Activated CD8-positive, alpha-beta T cell treated with anti-CD3 and anti-CD28 coated beads for 36 hours (primary cell): ENCODE results near the gene FOXO1. TPM values are rescaled to one million over a fixed set of nuclear protein-coding genes. Genes with fewer than 3 reads are reported as not detected.

Experiments
- ATAC-seq: fragments of 200-7000 bp; cut with Tn5 transposase; one replicate; pipeline ENCODE4 v1.10.0; 2021; ENCODE audit warnings: mild to moderate bottlenecking, moderate library complexity
- CTCF ChIA-PET: fragments of 350-600 bp; sonication (Branson Sonifier 250); formaldehyde crosslinking; loops from one replicate; lab custom pipeline; 2021; ENCODE audit warnings: antibody characterized with exemption; lab: Charles Lee
- POLR2A ChIA-PET: fragments of 350-600 bp; sonication (Branson Sonifier 250); formaldehyde crosslinking; loops from one replicate; lab custom pipeline; 2021; ENCODE audit warnings: antibody characterized with exemption; lab: Charles Lee
- DNase-seq: peaks from one replicate; pipeline ENCODE4 v3.0.0-alpha.2; 2020
- H3K27ac Mint-ChIP-seq: one replicate; pipeline ENCODE4 v1.8.0; 2021; ENCODE audit warnings: mild to moderate bottlenecking, mixed read lengths
- H3K27me3 Mint-ChIP-seq: one replicate; pipeline ENCODE4 v1.8.0; 2021; ENCODE audit warnings: mixed read lengths
- H3K36me3 Mint-ChIP-seq: one replicate; pipeline ENCODE4 v1.8.0; 2021; ENCODE audit warnings: low read depth, mixed read lengths
- H3K4me1 Mint-ChIP-seq: one replicate; pipeline ENCODE4 v1.8.0; 2021; ENCODE audit warnings: low read depth, mixed read lengths
- H3K4me3 Mint-ChIP-seq: one replicate; pipeline ENCODE4 v1.8.0; 2021; ENCODE audit warnings: mild to moderate bottlenecking, moderate library complexity, mixed read lengths
- H3K9me3 Mint-ChIP-seq: one replicate; pipeline ENCODE4 v1.8.0; 2021; ENCODE audit warnings: mixed read lengths
- CTCF ChIP-seq: fragments of 200-600 bp; IDR thresholded peaks from one replicate; pipeline ENCODE4 v1.8.0; 2022; ENCODE audit warnings: antibody characterized with exemption, mild to moderate bottlenecking
- intact Hi-C: fragments of 100-400 bp; cut with micrococcal nuclease; formaldehyde crosslinking; loops from one replicate; pipeline ENCODE4 v1.10.0; 2022
- total RNA-seq, 2 experiments: library from RNA; stranded (reverse); gene quantifications; one replicate each; pipeline ENCODE4 v1.2.3, GENCODE V29; 2021

FOXO1 gene
- total RNA-seq, 2 experiments from 2014 or later, result 30.6 to 30.8 TPM

- CTCF ChIA-PET, result no interaction called here
- POLR2A ChIA-PET, result no interaction called here
- peaks cover 24% of the 10 kb centered on the region for H3K36me3 Mint-ChIP-seq
- ATAC-seq (no peak), DNase-seq (no peak)
- intact Hi-C loops, result no loop called here
- TF ChIP-seq CTCF, result no peak
- no peak overlapping the region for H3K4me3 Mint-ChIP-seq
- H3K27ac Mint-ChIP-seq, result peak overlapping the region; percentile 44
- H3K27me3 Mint-ChIP-seq, result no peaks in the 10 kb centered on the region
- peaks cover 10% of the 10 kb centered on the region for H3K9me3 Mint-ChIP-seq
- peaks cover 90% of the 10 kb centered on the region for H3K4me1 Mint-ChIP-seq
These were observed 78.3 kb downstream of the FOXO1 start for GRCh38 chr13:40588101-40588500.

- no peaks in the 10 kb centered on the region for H3K27me3 Mint-ChIP-seq
- no peak for DNase-seq
- intact Hi-C loops, result no loop called here
- POLR2A ChIA-PET, result no interaction called here
- H3K4me3 Mint-ChIP-seq, result no peak overlapping the region
- peaks cover 15% of the 10 kb centered on the region for H3K9me3 Mint-ChIP-seq
- H3K4me1 Mint-ChIP-seq, result peaks cover 93% of the 10 kb centered on the region
- peak overlapping the region; percentile 7 for H3K27ac Mint-ChIP-seq
- ATAC-seq, result no peak
- CTCF ChIA-PET, result no interaction called here
- peaks cover 31% of the 10 kb centered on the region for H3K36me3 Mint-ChIP-seq
- TF ChIP-seq CTCF, result no peak
These were observed 79.4 kb downstream of the FOXO1 start for GRCh38 chr13:40586886-40587565.

GRCh38 chr13:40585911-40586471 lies 80.5 kb downstream of the FOXO1 start:
- TF ChIP-seq CTCF, result no peak
- no peak for DNase-seq
- Mint-ChIP-seq H3K4me1 (peaks cover 93% of the 10 kb centered on the region), H3K27ac (peak overlapping the region; percentile 44), H3K4me3 (no peak overlapping the region), H3K9me3 (peaks cover 15% of the 10 kb centered on the region), H3K36me3 (peaks cover 27% of the 10 kb centered on the region), H3K27me3 (no peaks in the 10 kb centered on the region)
- POLR2A ChIA-PET, result interaction anchor here (0.6 kb wide), 1 partner anchor 485 kb away, joined by 3 read pairs; no protein-coding TSS in a partner anchor
- CTCF ChIA-PET, result no interaction called here
- intact Hi-C loops, result no loop called here
- no peak for ATAC-seq

- DNase-seq, result no peak
- ChIA-PET CTCF (interaction anchor here (0.8 to 1.7 kb wide), 3 partner anchors 9 to 99 kb away, joined by 3 to 7 read pairs (median 3); no protein-coding TSS in a partner anchor), POLR2A (interaction anchor here (1.2 to 1.7 kb wide), 2 partner anchors 13 to 84 kb away, joined by 4 to 5 read pairs; no protein-coding TSS in a partner anchor)
- H3K9me3 Mint-ChIP-seq, result peaks cover 15% of the 10 kb centered on the region
- intact Hi-C loops, result no loop called here
- H3K27me3 Mint-ChIP-seq, result no peaks in the 10 kb centered on the region
- TF ChIP-seq CTCF, result no peak
- H3K27ac Mint-ChIP-seq, result peak overlapping the region; percentile 77
- H3K4me1 Mint-ChIP-seq, result peaks cover 94% of the 10 kb centered on the region
- no peak overlapping the region for H3K4me3 Mint-ChIP-seq
- H3K36me3 Mint-ChIP-seq, result peaks cover 29% of the 10 kb centered on the region
- peak; percentile 45 for ATAC-seq
These were observed 82.7 kb downstream of the FOXO1 start for GRCh38 chr13:40583738-40584137.

GRCh38 chr13:40582531-40582930 lies 83.9 kb downstream of the FOXO1 start:
- ChIA-PET CTCF (interaction anchor here (1.7 kb wide), 1 partner anchor 86 kb away, joined by 7 read pairs; no protein-coding TSS in a partner anchor), POLR2A (interaction anchor here (1.0 to 1.7 kb wide), 2 partner anchors 31 to 85 kb away, joined by 4 to 5 read pairs; no protein-coding TSS in a partner anchor)
- Mint-ChIP-seq H3K27me3 (no peaks in the 10 kb centered on the region), H3K36me3 (peaks cover 26% of the 10 kb centered on the region), H3K27ac (peak overlapping the region; percentile 44), H3K4me3 (no peak overlapping the region), H3K4me1 (peaks cover 94% of the 10 kb centered on the region), H3K9me3 (peaks cover 15% of the 10 kb centered on the region)
- intact Hi-C loops, result no loop called here
- TF ChIP-seq CTCF, result no peak
- ATAC-seq (no peak), DNase-seq (no peak)
